NCI-H748 treated with DMSO at 0.1 percent for 48 hours (cell line): ENCODE data around the gene XPO1.
"Not testable (repeated sequence)": the region's sequence is repeated elsewhere in the genome, so short reads cannot be mapped to it uniquely, and the experiment has no call there.

Source experiments
- DNase-seq: peaks from one replicate; lab custom pipeline; 2025; lab: John Stamatoyannopoulos, UW

The XPO1 gene

GRCh38 chr2:61534926-61535325 lies 3.2 kb downstream of the XPO1 start:
- DNase-seq, result no peak

- DNase-seq, result no peak
Measured at GRCh38 chr2:61530749-61531148, 7.4 kb downstream of the XPO1 start.

GRCh38 chr2:61529944-61530735 lies 8.0 kb downstream of the XPO1 start:
- DNase-seq, result no peak

GRCh38 chr2:61520261-61520660 lies 17.9 kb downstream of the XPO1 start:
- DNase-seq, result no peak

- no peak for DNase-seq
Measured at GRCh38 chr2:61512768-61513398, 25.3 kb downstream of the XPO1 start.

GRCh38 chr2:61510674-61511671 lies 27.2 kb downstream of the XPO1 start:
- DNase-seq, result no peak

- no peak for DNase-seq
Measured at GRCh38 chr2:61504949-61505348, 33.2 kb downstream of the XPO1 start.

GRCh38 chr2:61499060-61499459 lies 39.1 kb downstream of the XPO1 start:
- no peak for DNase-seq

GRCh38 chr2:61493523-61493942 lies 44.6 kb downstream of the XPO1 start:
- no peak for DNase-seq

GRCh38 chr2:61492476-61492875 lies 45.7 kb downstream of the XPO1 start:
- DNase-seq, result no peak

- DNase-seq, result no peak
Measured at GRCh38 chr2:61485281-61485680, 52.9 kb downstream of the XPO1 start.

GRCh38 chr2:61478086-61478485 lies 60.1 kb downstream of the XPO1 start:
- DNase-seq, result no peak

GRCh38 chr2:61476929-61477589 lies 61.1 kb downstream of the XPO1 start:
- DNase-seq, result not testable (repeated sequence)

- DNase-seq, result no peak
Measured at GRCh38 chr2:61471905-61472805, 66.0 kb downstream of the XPO1 start.

- DNase-seq, result peak; percentile 81
Measured at GRCh38 chr2:61470965-61471904, 66.9 kb downstream of the XPO1 start, which contains the start of gene USP34. USP34 (minus strand) TSS chr2:61471087; CDS start chr2:61470692, 395 bp downstream.

- peak; percentile 51 for DNase-seq
Measured at GRCh38 chr2:61470122-61470951, 67.8 kb downstream of the XPO1 start.

GRCh38 chr2:61469424-61470121 lies 68.6 kb downstream of the XPO1 start:
- DNase-seq, result no peak

GRCh38 chr2:61468231-61468630 lies 69.9 kb downstream of the XPO1 start:
- DNase-seq, result not testable (repeated sequence)
